ENCODE measurements around the gene ITGA1. TPM values are rescaled to one million over a fixed set of nuclear protein-coding genes. Genes with fewer than 3 reads are reported as not detected.

Gene ITGA1
- total RNA-seq, 4 donors from 2014 or later, result 2.4 to 10.7 (median 5.4) TPM

GRCh38 chr5:52767766-52768480 is 19.8 kb upstream of the ITGA1 start:
- intact Hi-C loops (cut with DNase I; ENCODE audit: low total_unique reads), result no loop called here
- TF ChIP-seq POLR2A (IDR thresholded peaks at IDR 0.05), result no peak
- TF ChIP-seq CTCF (IDR thresholded peaks at IDR 0.05), result no peak
- no peak for DNase-seq (ENCODE audit: low spot score in 2 of 2)
- no peak overlapping the region for H3K4me3 ChIP-seq (ENCODE audit: low read depth, poor library complexity, severe bottlenecking)
- WGBS, 2 donors, result 51 to 64% methylated on average over 1 of the region's 1 CpG

- 84 to 87% methylated on average over 5 of the region's 5 CpGs for WGBS, 2 donors
- intact Hi-C loops (cut with DNase I; ENCODE audit: low total_unique reads), result no loop called here
Observed at GRCh38 chr5:52769061-52769460, 18.7 kb upstream of the ITGA1 start.

GRCh38 chr5:52770287-52770939 is 17.3 kb upstream of the ITGA1 start:
- no peak overlapping the region for H3K4me3 ChIP-seq (ENCODE audit: low read depth, poor library complexity, severe bottlenecking)
- TF ChIP-seq CTCF (IDR thresholded peaks at IDR 0.05), result no peak
- no peak for TF ChIP-seq POLR2A (IDR thresholded peaks at IDR 0.05)
- intact Hi-C loops (cut with DNase I; ENCODE audit: low total_unique reads), result no loop called here
- 88 to 92% methylated on average over 4 of the region's 4 CpGs for WGBS, 2 donors
- no peak for DNase-seq (ENCODE audit: low spot score in 2 of 2)

More at GRCh38 chr5:52769061-52769460, 18.7 kb upstream of the ITGA1 start:
- no peak for TF ChIP-seq POLR2A (IDR thresholded peaks at IDR 0.05)
- TF ChIP-seq CTCF (IDR thresholded peaks at IDR 0.05), result no peak
- no peak for DNase-seq (ENCODE audit: low spot score in 2 of 2)
- H3K4me3 ChIP-seq (ENCODE audit: low read depth, poor library complexity, severe bottlenecking), result no peak overlapping the region

GRCh38 chr5:52771343-52772039 is 16.2 kb upstream of the ITGA1 start:
- WGBS, 2 donors, result 81 to 90% methylated on average over 3 of the region's 3 CpGs
- H3K4me3 ChIP-seq (ENCODE audit: low read depth, poor library complexity, severe bottlenecking), result no peak overlapping the region
- no peak for DNase-seq (ENCODE audit: low spot score in 2 of 2)
- no peak for TF ChIP-seq CTCF (IDR thresholded peaks at IDR 0.05)
- TF ChIP-seq POLR2A (IDR thresholded peaks at IDR 0.05), result no peak
- intact Hi-C loops (cut with DNase I; ENCODE audit: low total_unique reads), result no loop called here

GRCh38 chr5:52772668-52773067 is 15.0 kb upstream of the ITGA1 start:
- no peak for DNase-seq (ENCODE audit: low spot score in 2 of 2)
- intact Hi-C loops (cut with DNase I; ENCODE audit: low total_unique reads), result no loop called here
- no peak overlapping the region for H3K4me3 ChIP-seq (ENCODE audit: low read depth, poor library complexity, severe bottlenecking)
- TF ChIP-seq POLR2A (IDR thresholded peaks at IDR 0.05), result no peak
- no peak for TF ChIP-seq CTCF (IDR thresholded peaks at IDR 0.05)

All from lower leg skin (tissue), 4 donors.